ENCODE results near the gene KCNS1. TPM values are rescaled to one million over a fixed set of nuclear protein-coding genes. Genes with fewer than 3 reads are reported as not detected.

KCNS1 gene
- total RNA-seq, 1 donor from 2014 or later, result 0.53 TPM

- DNase-seq (ENCODE audit: low read depth) (peak; percentile 98), FAIRE-seq (no peak)
- Histone ChIP-seq H3K27me3 (ENCODE audit: control insufficient read depth, insufficient read depth, low read length) (no peaks in the 10 kb centered on the region), H3K36me3 (ENCODE audit: control insufficient read depth, insufficient read depth, low read length) (no peaks in the 10 kb centered on the region), H3K4me3 (ENCODE audit: low read depth, low read length) (no peak overlapping the region)
- no peak for TF ChIP-seq CTCF (IDR thresholded peaks at IDR 0.05; ENCODE audit: insufficient read depth, low read length, severe bottlenecking)
Measured at GRCh38 chr20:45061244-45061643, 39.7 kb downstream of the KCNS1 start.

GRCh38 chr20:45060294-45060693 is 40.6 kb downstream of the KCNS1 start:
- FAIRE-seq, result no peak
- no peaks in the 10 kb centered on the region for H3K27me3 ChIP-seq (ENCODE audit: control insufficient read depth, insufficient read depth, low read length)
- H3K4me3 ChIP-seq (ENCODE audit: low read depth, low read length), result no peak overlapping the region
- DNase-seq (ENCODE audit: low read depth), result no peak
- no peak for TF ChIP-seq CTCF (IDR thresholded peaks at IDR 0.05; ENCODE audit: insufficient read depth, low read length, severe bottlenecking)
- no peaks in the 10 kb centered on the region for H3K36me3 ChIP-seq (ENCODE audit: control insufficient read depth, insufficient read depth, low read length)

GRCh38 chr20:45059022-45059728 is 41.8 kb downstream of the KCNS1 start:
- TF ChIP-seq CTCF (IDR thresholded peaks at IDR 0.05; ENCODE audit: insufficient read depth, low read length, severe bottlenecking), result no peak
- DNase-seq (ENCODE audit: low read depth), result peak; percentile 87
- Histone ChIP-seq H3K4me3 (ENCODE audit: low read depth, low read length) (no peak overlapping the region), H3K27me3 (ENCODE audit: control insufficient read depth, insufficient read depth, low read length) (no peaks in the 10 kb centered on the region), H3K36me3 (ENCODE audit: control insufficient read depth, insufficient read depth, low read length) (no peaks in the 10 kb centered on the region)
- FAIRE-seq, result no peak

- TF ChIP-seq CTCF (IDR thresholded peaks at IDR 0.05; ENCODE audit: insufficient read depth, low read length, severe bottlenecking), result no peak
- Histone ChIP-seq H3K4me3 (ENCODE audit: low read depth, low read length) (no peak overlapping the region), H3K36me3 (ENCODE audit: control insufficient read depth, insufficient read depth, low read length) (peaks cover 1% of the 10 kb centered on the region), H3K27me3 (ENCODE audit: control insufficient read depth, insufficient read depth, low read length) (no peaks in the 10 kb centered on the region)
- FAIRE-seq, result no peak
- no peak for DNase-seq (ENCODE audit: low read depth)
Measured at GRCh38 chr20:45058168-45058850, 42.6 kb downstream of the KCNS1 start.

- FAIRE-seq (no peak), DNase-seq (ENCODE audit: low read depth) (no peak)
- no peak for TF ChIP-seq CTCF (IDR thresholded peaks at IDR 0.05; ENCODE audit: insufficient read depth, low read length, severe bottlenecking)
- H3K4me3 ChIP-seq (ENCODE audit: low read depth, low read length), result no peak overlapping the region
- H3K27me3 ChIP-seq (ENCODE audit: control insufficient read depth, insufficient read depth, low read length), result no peaks in the 10 kb centered on the region
- H3K36me3 ChIP-seq (ENCODE audit: control insufficient read depth, insufficient read depth, low read length), result peaks cover 1% of the 10 kb centered on the region
Measured at GRCh38 chr20:45056473-45057173, 44.3 kb downstream of the KCNS1 start.
